GM20000 (cell line): ENCODE measurements around the gene CLDN3.

Experiments
- DNase-seq: peaks from one replicate; pipeline ENCODE4 v3.0.0; 2012; ENCODE audit warnings: low spot score
- CTCF ChIP-seq: IDR thresholded peaks from 2 replicates; pipeline ENCODE4 v1.5.1; 2012; ENCODE audit warnings: mild to moderate bottlenecking, control low read depth; ENCODE audit errors: extremely low read depth, missing control alignments

CLDN3 gene

GRCh38 chr7:73779517-73779916 lies 9.4 kb upstream of the CLDN3 start:
- no peak for DNase-seq

GRCh38 chr7:73778801-73779389 lies 8.8 kb upstream of the CLDN3 start:
- DNase-seq: no peak
- TF ChIP-seq CTCF: no peak

More at GRCh38 chr7:73779517-73779916, 9.4 kb upstream of the CLDN3 start:
- TF ChIP-seq CTCF: no peak

- no peak for DNase-seq
These were observed 4.9 kb upstream of the CLDN3 start for GRCh38 chr7:73774923-73775322.

GRCh38 chr7:73773700-73774517 lies 3.8 kb upstream of the CLDN3 start:
- TF ChIP-seq CTCF: no peak
- no peak for DNase-seq

More at GRCh38 chr7:73774923-73775322, 4.9 kb upstream of the CLDN3 start:
- no peak for TF ChIP-seq CTCF

- TF ChIP-seq CTCF: no peak
- DNase-seq: no peak
These were observed 995 bp upstream of the CLDN3 start for GRCh38 chr7:73770860-73771670.

- DNase-seq: peak; percentile 22
- TF ChIP-seq CTCF: no peak
These were observed 529 bp downstream of the CLDN3 start for GRCh38 chr7:73769481-73770001.
